ENCODE results near the gene GPX4. TPM values are rescaled to one million over a fixed set of nuclear protein-coding genes. Genes with fewer than 3 reads are reported as not detected.

GPX4 gene
- total and polyA plus RNA-seq, 2 donors (not counting 3 experiments of a cell fraction or from before 2014, with no cell fraction given) = 469 to 1,136 TPM

- Histone ChIP-seq H3K9me1 (replicated peaks; ENCODE audit: control insufficient read depth, extremely low read depth, insufficient read depth, low read length) (no peaks in the 10 kb centered on the region), H4K20me1 (replicated peaks; ENCODE audit: control insufficient read depth, extremely low read depth, insufficient read depth, low read length) (no peaks in the 10 kb centered on the region), H3K4me3 (replicated peaks in 1 of 3; ENCODE audit: insufficient read depth in 1 of 3, low read depth in 1 of 3, low read length in 3 of 3) (no peak overlapping the region), H3K9ac (replicated peaks; ENCODE audit: extremely low read depth, insufficient read depth, low read length) (no peak overlapping the region), H3K4me1 (ENCODE audit: control insufficient read depth, extremely low read depth, insufficient read depth, low read length) (no peaks in the 10 kb centered on the region), H3K27me3 (ENCODE audit: control insufficient read depth in 2 of 2, insufficient read depth in 2 of 2, low read length in 2 of 2) (no peaks in the 10 kb centered on the region), H3K79me2 (ENCODE audit: control insufficient read depth, insufficient read depth, low read length) (no peaks in the 10 kb centered on the region), H3K27ac (ENCODE audit: insufficient read depth, low read depth, low read length) (no peak overlapping the region), H3K36me3 (ENCODE audit: control insufficient read depth in 2 of 2, extremely low read depth in 1 of 2, insufficient read depth in 2 of 2, low read length in 2 of 2) (peaks cover 0 to 7% of the 10 kb centered on the region in 2 experiments), H3K4me2 (ENCODE audit: insufficient read depth, low read length) (no peak overlapping the region), H2AFZ (ENCODE audit: low read depth, low read length) (no peak overlapping the region), H3K9me3 (replicated peaks; ENCODE audit: control insufficient read depth, insufficient read depth, low read length) (no peaks in the 10 kb centered on the region)
- no peak for FAIRE-seq
- intact Hi-C loops (cut with micrococcal nuclease) = no loop called here
- no peak for TF ChIP-seq GATA2 (IDR thresholded peaks at IDR 0.05; ENCODE audit: insufficient read depth, insufficient read length, low read depth, low read length)
- no peak for TF ChIP-seq EZH2 (IDR thresholded peaks at IDR 0.05; ENCODE audit: borderline replicate concordance, low read depth, low read length, severe bottlenecking)
- TF ChIP-seq MAX (IDR thresholded peaks at IDR 0.05; ENCODE audit: insufficient read depth, insufficient read length) = no peak
- TF ChIP-seq MYC (IDR thresholded peaks at IDR 0.05; ENCODE audit: low read depth, low read length) = no peak
- TF ChIP-seq CTCF (IDR thresholded peaks at IDR 0.05; ENCODE audit: extremely low read depth in 1 of 2, insufficient read depth in 1 of 2, low read depth in 1 of 2, low read length in 2 of 2) = no peak
- TF ChIP-seq JUN (IDR thresholded peaks at IDR 0.05; ENCODE audit: borderline replicate concordance, insufficient read depth, insufficient read length, low read depth) = no peak
- TF ChIP-seq POLR2A (IDR thresholded peaks at IDR 0.05; ENCODE audit: low read depth, low read length) = no peak
- TF ChIP-seq FOS (IDR thresholded peaks at IDR 0.05; ENCODE audit: borderline replicate concordance, insufficient read depth, low read length) = no peak
- no peak for TF ChIP-seq POLR2AphosphoS5 (IDR thresholded peaks at IDR 0.05; ENCODE audit: insufficient read depth, low read depth, low read length)
- no peak for DNase-seq (ENCODE audit: low read depth, low spot score)
- POLR2A ChIA-PET = interaction anchor here (0.6 kb wide), 1 partner anchor 206 kb away, joined by 4 read pairs; no protein-coding TSS in a partner anchor
- dilution Hi-C loops (cut with MboI; ENCODE audit: extremely low pct_ligation_motif_present, low sequenced_read_pairs) = no loop called here
- CTCF ChIA-PET = no interaction called here
- BruUV-seq (replicated peaks) = no TSS peak
These were observed 35.3 kb downstream of the GPX4 start for GRCh38 chr19:1139126-1139525.

All from endothelial cell of umbilical vein (primary cell).